Islet of Langerhans (tissue), 1 donor: ENCODE measurements around the gene GALE.

Experiments
- FAIRE-seq: peaks from one replicate; lab custom pipeline; 2011; peaks lifted over from hg19 to GRCh38; lab: Jason Lieb, UNC

Gene GALE

DNA sequence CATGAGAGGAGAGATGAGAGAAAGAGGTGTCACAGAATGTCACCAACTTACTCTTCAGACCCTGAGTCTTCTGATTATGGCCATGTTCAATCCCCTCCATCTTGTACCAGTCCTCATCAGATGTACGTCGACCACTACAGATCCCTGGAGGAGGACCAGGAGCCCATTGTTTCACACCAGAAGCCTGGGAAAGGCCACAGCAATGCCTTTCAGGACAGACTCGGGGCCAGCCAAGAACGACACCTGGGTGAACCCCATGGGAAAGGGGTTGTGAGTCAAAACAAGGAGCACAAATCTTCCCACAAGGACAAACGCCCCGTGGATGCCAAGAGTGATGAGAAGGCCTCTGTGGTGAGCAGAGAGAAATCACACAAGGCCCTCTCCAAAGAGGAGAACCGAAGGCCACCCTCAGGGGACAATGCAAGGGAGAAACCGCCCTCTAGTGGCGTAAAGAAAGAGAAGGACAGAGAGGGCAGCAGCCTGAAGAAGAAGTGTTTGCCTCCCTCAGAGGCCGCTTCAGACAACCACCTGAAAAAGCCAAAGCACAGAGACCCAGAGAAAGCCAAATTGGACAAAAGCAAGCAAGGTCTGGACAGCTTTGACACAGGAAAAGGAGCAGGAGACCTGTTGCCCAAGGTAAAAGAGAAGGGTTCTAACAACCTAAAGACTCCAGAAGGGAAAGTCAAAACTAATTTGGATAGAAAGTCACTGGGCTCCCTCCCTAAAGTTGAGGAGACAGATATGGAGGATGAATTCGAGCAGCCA, 49.3 kb downstream of the GALE start:
- FAIRE-seq, result no peak

DNA sequence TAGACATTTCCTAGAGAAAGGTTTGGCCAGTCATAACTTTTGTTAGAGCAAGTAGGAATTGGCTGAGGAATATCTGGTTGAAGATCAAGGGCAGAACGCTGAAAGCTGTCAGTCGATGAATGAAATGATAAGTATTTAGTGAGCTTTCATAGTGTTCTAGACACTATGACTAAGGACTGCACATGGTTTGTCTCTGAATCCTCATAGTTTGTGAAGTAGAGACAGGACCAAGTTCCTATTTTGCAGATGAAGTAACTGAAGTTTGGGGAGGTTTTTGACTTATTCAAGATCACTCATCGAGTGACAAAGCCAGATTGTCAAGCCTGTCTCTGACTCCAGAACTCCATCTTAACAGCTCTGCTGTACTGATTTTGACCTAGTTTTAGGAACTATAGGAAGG, 52.5 kb downstream of the GALE start:
- FAIRE-seq, result no peak
